ENCODE measurements around the gene PTPN22.

PTPN22 gene

GRCh38 chr1:113895961-113896360, 24.4 kb upstream of the PTPN22 start:
- no peak for TF ChIP-seq CTCF (IDR thresholded peaks at IDR 0.05)

- no peak for TF ChIP-seq CTCF (IDR thresholded peaks at IDR 0.05)
These were observed 23.6 kb upstream of the PTPN22 start for GRCh38 chr1:113895098-113895497.

GRCh38 chr1:113893267-113893666, 21.8 kb upstream of the PTPN22 start:
- no peak for TF ChIP-seq CTCF (IDR thresholded peaks at IDR 0.05)

- TF ChIP-seq CTCF (IDR thresholded peaks at IDR 0.05), result no peak
These were observed 20.2 kb upstream of the PTPN22 start for GRCh38 chr1:113891631-113892220.

GRCh38 chr1:113890816-113891215, 19.3 kb upstream of the PTPN22 start:
- TF ChIP-seq CTCF (IDR thresholded peaks at IDR 0.05), result no peak

GRCh38 chr1:113887402-113888175, 16.1 kb upstream of the PTPN22 start, which contains the start of gene BCL2L15:
TSS of gene BCL2L15 (minus strand) at chr1:113887581. CDS start at chr1:113887375, 206 bp downstream.
- TF ChIP-seq CTCF (IDR thresholded peaks at IDR 0.05), result no peak

GRCh38 chr1:113886417-113887401, 15.2 kb upstream of the PTPN22 start:
- no peak for TF ChIP-seq CTCF (IDR thresholded peaks at IDR 0.05)
